HEK293T (cell line): ENCODE measurements around the gene MAP3K9.

Experiments used
- CTCF ChIA-PET: fragments of 350-600 bp; formaldehyde crosslinking; extraction: SDS; loops from one replicate; lab custom pipeline; 2021; ENCODE audit warnings: antibody characterized with exemption, inconsistent platforms; lab: Yijun Ruan, JAX
- POLR2A ChIA-PET: fragments of 350-600 bp; formaldehyde crosslinking; extraction: SDS; loops from one replicate; lab custom pipeline; 2020; ENCODE audit warnings: antibody characterized with exemption, inconsistent platforms; lab: Yijun Ruan, JAX
- DNase-seq: peaks from one replicate; pipeline ENCODE4 v3.0.0; 2012; ENCODE audit warnings: mixed read lengths; ENCODE audit errors: extremely low spot score
- ARNT ChIP-seq: fragments of 450-650 bp; IDR thresholded peaks from 2 replicates; pipeline ENCODE4 v1.6.1; 2017; ENCODE audit warnings: mild to moderate bottlenecking
- BHLHE40 ChIP-seq: fragments of 450-650 bp; IDR thresholded peaks from 2 replicates; pipeline ENCODE4 v1.6.1; 2016; ENCODE audit warnings: mild to moderate bottlenecking, moderate library complexity, borderline replicate concordance
- CTBP1 ChIP-seq: fragments of 450-650 bp; IDR thresholded peaks from 2 replicates; pipeline ENCODE4 v1.6.1; 2016; ENCODE audit warnings: borderline replicate concordance
- ELF4 ChIP-seq: fragments of 450-650 bp; IDR thresholded peaks from 2 replicates; pipeline ENCODE4 v1.6.1; 2017; ENCODE audit warnings: antibody characterized with exemption
- FOXA1 ChIP-seq: fragments of 450-650 bp; IDR thresholded peaks from 2 replicates; pipeline ENCODE4 v1.6.1; 2016; ENCODE audit warnings: mild to moderate bottlenecking
- FOXK2 ChIP-seq: fragments of 450-650 bp; IDR thresholded peaks from 2 replicates; pipeline ENCODE4 v1.6.1; 2016; ENCODE audit warnings: mild to moderate bottlenecking
- FOXM1 ChIP-seq: fragments of 450-650 bp; IDR thresholded peaks from 2 replicates; pipeline ENCODE4 v1.6.1; 2017; ENCODE audit warnings: mild to moderate bottlenecking, borderline replicate concordance
- HDGF ChIP-seq: fragments of 450-650 bp; IDR thresholded peaks from 2 replicates; pipeline ENCODE4 v1.6.1; 2017; ENCODE audit warnings: antibody characterized with exemption, borderline replicate concordance
- L3MBTL2 ChIP-seq: fragments of 450-650 bp; conservative IDR thresholded peaks from 2 replicates; pipeline ENCODE4 v1.6.1; 2016; ENCODE audit warnings: mild to moderate bottlenecking
- LEF1 ChIP-seq: fragments of 450-650 bp; IDR thresholded peaks from 2 replicates; pipeline ENCODE4 v1.6.1; 2017; ENCODE audit warnings: mild to moderate bottlenecking, borderline replicate concordance
- NFRKB ChIP-seq: fragments of 450-650 bp; IDR thresholded peaks from 2 replicates; pipeline ENCODE4 v1.6.1; 2016; ENCODE audit warnings: mild to moderate bottlenecking, moderate library complexity
- PKNOX1 ChIP-seq: fragments of 450-650 bp; IDR thresholded peaks from 2 replicates; pipeline ENCODE4 v1.6.1; 2016
- SP1 ChIP-seq: fragments of 450-650 bp; IDR thresholded peaks from 2 replicates; pipeline ENCODE4 v1.6.1; 2017
- SUZ12 ChIP-seq: fragments of 450-650 bp; IDR thresholded peaks from 2 replicates; pipeline ENCODE4 v1.6.1; 2016; ENCODE audit warnings: mild to moderate bottlenecking
- TARDBP ChIP-seq: fragments of 450-650 bp; IDR thresholded peaks from 2 replicates; pipeline ENCODE4 v1.6.1; 2016
- ZNF384 ChIP-seq: fragments of 450-650 bp; IDR thresholded peaks from 2 replicates; pipeline ENCODE4 v1.6.1; 2016

The MAP3K9 gene

DNA sequence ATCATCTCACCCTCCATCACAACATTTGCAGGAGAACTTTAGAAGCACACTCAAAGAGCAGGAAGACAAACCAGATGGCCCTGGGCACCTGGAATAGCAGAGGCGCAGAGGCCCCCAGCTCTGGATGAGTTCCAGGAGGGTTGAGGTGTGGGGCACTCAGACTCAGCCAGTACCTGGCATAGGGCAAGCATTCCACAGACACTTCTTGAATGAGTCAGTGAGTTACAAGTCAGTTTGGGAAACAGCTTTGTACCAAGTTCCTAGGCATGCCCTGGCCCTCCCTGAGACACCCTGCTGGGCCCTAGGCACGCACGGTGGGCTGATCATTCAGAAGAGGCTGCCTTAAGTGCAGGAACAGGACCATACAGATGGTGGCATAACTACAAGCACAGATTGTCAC lies 54.3 kb downstream of the MAP3K9 start:
- no peak for DNase-seq
- CTCF ChIA-PET, result no interaction called here
- no peak for TF ChIP-seq LEF1
- TF ChIP-seq NFRKB, result no peak
- POLR2A ChIA-PET, result no interaction called here

GRCh38 chr14:70753518-70753953 lies 55.8 kb downstream of the MAP3K9 start:
- CTCF ChIA-PET, result no interaction called here
- DNase-seq, result no peak
- TF ChIP-seq SUZ12 (no peak), PKNOX1 (no peak), NFRKB (no peak), ELF4 (no peak), FOXA1 (no peak), L3MBTL2 (no peak), FOXK2 (no peak)
- POLR2A ChIA-PET, result no interaction called here

- ChIA-PET POLR2A (no interaction called here), CTCF (no interaction called here)
- no peak for DNase-seq
- no peak for TF ChIP-seq HDGF
These were observed 60.9 kb downstream of the MAP3K9 start for GRCh38 chr14:70748422-70748821.

- DNase-seq, result no peak
- ChIA-PET CTCF (no interaction called here), POLR2A (no interaction called here)
- TF ChIP-seq HDGF, result no peak
- no peak for TF ChIP-seq SUZ12
- no peak for TF ChIP-seq L3MBTL2
- no peak for TF ChIP-seq NFRKB
- no peak for TF ChIP-seq CTBP1
- no peak for TF ChIP-seq FOXA1
- no peak for TF ChIP-seq FOXM1
- TF ChIP-seq SP1, result no peak
- no peak for TF ChIP-seq ARNT
- no peak for TF ChIP-seq ELF4
- no peak for TF ChIP-seq PKNOX1
- no peak for TF ChIP-seq BHLHE40
- TF ChIP-seq LEF1, result no peak
- no peak for TF ChIP-seq ZNF384
- TF ChIP-seq FOXK2, result no peak
- TF ChIP-seq TARDBP, result no peak
These were observed 64.7 kb downstream of the MAP3K9 start for GRCh38 chr14:70744641-70745040.

DNA sequence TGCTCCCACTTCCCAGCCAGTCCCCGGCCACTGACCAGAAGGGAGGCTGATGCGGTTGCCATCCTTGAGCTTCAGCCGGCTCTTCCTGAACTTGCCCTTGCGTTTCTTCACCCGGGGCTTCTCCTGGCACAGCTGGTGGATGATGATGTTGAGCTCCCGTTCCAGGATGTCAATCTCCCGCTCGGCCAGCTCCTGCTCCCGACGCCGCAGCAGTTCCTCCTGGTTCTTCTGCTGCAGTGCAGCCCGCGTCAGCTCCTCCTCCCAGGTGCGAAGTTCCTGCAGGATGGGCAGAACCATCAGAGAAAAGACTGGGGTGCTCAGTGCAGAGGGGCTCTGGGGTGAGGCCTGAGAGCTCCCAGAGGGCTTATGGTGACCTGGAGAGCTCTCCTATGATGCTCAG lies 67.0 kb downstream of the MAP3K9 start:
- DNase-seq, result no peak
- ChIA-PET POLR2A (no interaction called here), CTCF (no interaction called here)
- TF ChIP-seq LEF1 (no peak), L3MBTL2 (no peak), SUZ12 (no peak), FOXK2 (no peak), FOXA1 (no peak), SP1 (no peak), CTBP1 (no peak), PKNOX1 (no peak), ZNF384 (no peak), NFRKB (no peak), TARDBP (no peak), HDGF (no peak), BHLHE40 (no peak), ARNT (no peak), FOXM1 (no peak), ELF4 (no peak)

DNA sequence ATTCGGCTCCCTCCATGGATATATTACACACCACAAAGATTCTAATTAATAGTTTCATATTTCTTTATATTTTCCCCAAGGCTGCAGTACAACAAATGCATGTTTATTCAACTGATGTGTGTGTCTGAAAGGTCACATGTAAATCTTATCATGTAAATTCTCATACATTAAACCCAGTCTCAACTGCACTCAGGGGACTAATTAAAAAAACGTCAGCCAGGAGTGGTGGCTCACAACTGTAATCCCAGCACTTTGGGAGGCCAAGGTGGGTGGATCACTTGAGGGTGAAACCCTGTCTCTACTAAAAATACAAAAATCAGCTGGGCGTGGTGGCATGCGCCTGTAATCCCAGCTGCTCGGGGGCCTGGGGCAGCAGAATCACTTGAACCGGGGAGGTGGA lies 67.8 kb downstream of the MAP3K9 start:
- TF ChIP-seq NFRKB, result no peak
- no peak for TF ChIP-seq HDGF
- no peak for TF ChIP-seq ELF4
- no peak for TF ChIP-seq ARNT
- no peak for TF ChIP-seq CTBP1
- TF ChIP-seq FOXM1, result no peak
- TF ChIP-seq FOXK2, result no peak
- no peak for TF ChIP-seq SP1
- POLR2A ChIA-PET, result no interaction called here
- CTCF ChIA-PET, result no interaction called here

GRCh38 chr14:70735043-70735442 lies 74.3 kb downstream of the MAP3K9 start:
- peak; percentile 34 for DNase-seq

More for the DNA sequence above, 67.8 kb downstream of the MAP3K9 start:
- no peak for DNase-seq

More at GRCh38 chr14:70735043-70735442, 74.3 kb downstream of the MAP3K9 start:
- ChIA-PET CTCF (interaction anchor here (0.6 kb wide), 1 partner anchor 51 kb away, joined by 3 read pairs; no protein-coding TSS in a partner anchor), POLR2A (no interaction called here)
- no peak for TF ChIP-seq LEF1
- no peak for TF ChIP-seq SUZ12
- no peak for TF ChIP-seq ARNT
- TF ChIP-seq SP1, result no peak
- no peak for TF ChIP-seq PKNOX1
- no peak for TF ChIP-seq ELF4
- TF ChIP-seq NFRKB, result no peak
- TF ChIP-seq FOXM1, result no peak
- no peak for TF ChIP-seq L3MBTL2
- no peak for TF ChIP-seq FOXA1
